Activated CD4-positive, alpha-beta T cell treated with anti-CD3 and anti-CD28 coated beads for 1 hour (primary cell): Measurements from ENCODE around the gene ERBB3.
A peak's percentile ranks its signal among the peaks of the same experiment; 100 is the strongest.
"Not testable (repeated sequence)": the region's sequence is repeated elsewhere in the genome, so short reads cannot be mapped to it uniquely, and the experiment has no call there.

Source experiments
- DNase-seq: peaks from one replicate; pipeline ENCODE4 v3.0.0-alpha.2; 2020

Gene ERBB3

GRCh38 chr12:56079723-56080555 is at the start of gene ERBB3:
Gene ERBB3, plus strand, starts transcription at chr12:56080165. Its CDS starts 136 bp downstream, at chr12:56080301.
- DNase-seq, result peak; percentile 53

- DNase-seq, result no peak
Observed at GRCh38 chr12:56031987-56032386, 48.0 kb upstream of the ERBB3 start.

DNA sequence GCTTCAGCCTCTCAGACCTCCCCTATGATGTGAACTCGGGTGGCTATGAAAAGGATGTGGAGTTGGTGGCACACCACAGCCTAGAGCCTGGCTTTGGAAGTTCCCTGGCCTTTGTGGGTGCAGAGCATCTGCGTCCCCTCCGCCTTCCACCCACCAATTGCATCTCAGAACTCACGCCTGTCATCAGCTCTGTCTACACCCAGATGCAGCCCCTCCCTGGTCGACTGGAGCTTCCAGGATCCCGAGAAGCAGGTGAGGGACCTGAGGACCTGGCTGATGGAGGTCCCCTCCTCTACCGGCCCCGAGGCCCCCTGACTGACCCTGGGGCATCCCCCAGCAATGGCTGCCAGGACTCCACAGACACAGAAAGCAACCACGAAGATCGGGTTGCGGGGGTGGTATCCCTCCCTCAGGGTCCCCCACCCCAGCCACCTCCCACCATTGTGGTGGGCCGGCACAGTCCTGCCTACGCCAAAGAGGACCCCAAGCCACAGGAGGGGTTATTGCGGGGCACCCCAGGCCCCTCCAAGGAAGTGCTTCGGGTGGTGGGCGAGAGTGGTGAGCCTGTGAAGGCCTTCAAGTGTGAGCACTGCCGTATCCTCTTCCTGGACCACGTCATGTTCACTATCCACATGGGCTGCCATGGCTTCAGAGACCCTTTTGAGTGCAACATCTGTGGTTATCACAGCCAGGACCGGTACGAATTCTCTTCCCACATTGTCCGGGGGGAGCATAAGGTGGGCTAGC is 45.2 kb upstream of the ERBB3 start:
- no peak for DNase-seq

DNA sequence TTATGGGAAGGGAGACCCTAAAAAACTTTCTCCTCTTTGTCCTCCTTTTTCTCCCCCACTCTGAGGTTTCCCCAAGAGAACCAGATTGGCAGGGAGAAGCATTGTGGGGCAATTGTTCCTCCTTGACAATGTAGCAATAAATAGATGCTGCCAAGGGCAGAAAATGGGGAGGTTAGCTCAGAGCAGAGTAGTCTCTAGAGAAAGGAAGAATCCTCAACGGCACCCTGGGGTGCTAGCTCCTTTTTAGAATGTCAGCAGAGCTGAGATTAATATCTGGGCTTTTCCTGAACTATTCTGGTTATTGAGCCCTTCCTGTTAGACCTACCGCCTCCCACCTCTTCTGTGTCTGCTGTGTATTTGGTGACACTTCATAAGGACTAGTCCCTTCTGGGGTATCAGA is 42.8 kb upstream of the ERBB3 start:
- DNase-seq, result no peak

- no peak for DNase-seq
Observed at GRCh38 chr12:56038022-56038655, 41.8 kb upstream of the ERBB3 start.

GRCh38 chr12:56040151-56040550 is 39.8 kb upstream of the ERBB3 start:
- no peak for DNase-seq

- DNase-seq, result no peak
Observed at GRCh38 chr12:56040963-56041551, 38.9 kb upstream of the ERBB3 start.

GRCh38 chr12:56041552-56042429 is 38.2 kb upstream of the ERBB3 start, which contains the start of gene RPS26:
Gene RPS26, plus strand, starts transcription at chr12:56041918. Its CDS starts 249 bp downstream, at chr12:56042167.
- peak; percentile 85 for DNase-seq

- not testable (repeated sequence) for DNase-seq
Observed at GRCh38 chr12:56042430-56042813, 37.5 kb upstream of the ERBB3 start.

- DNase-seq, result no peak
Observed at GRCh38 chr12:56042843-56043242, 37.1 kb upstream of the ERBB3 start.

GRCh38 chr12:56046027-56046780 is 33.8 kb upstream of the ERBB3 start:
- no peak for DNase-seq

DNA sequence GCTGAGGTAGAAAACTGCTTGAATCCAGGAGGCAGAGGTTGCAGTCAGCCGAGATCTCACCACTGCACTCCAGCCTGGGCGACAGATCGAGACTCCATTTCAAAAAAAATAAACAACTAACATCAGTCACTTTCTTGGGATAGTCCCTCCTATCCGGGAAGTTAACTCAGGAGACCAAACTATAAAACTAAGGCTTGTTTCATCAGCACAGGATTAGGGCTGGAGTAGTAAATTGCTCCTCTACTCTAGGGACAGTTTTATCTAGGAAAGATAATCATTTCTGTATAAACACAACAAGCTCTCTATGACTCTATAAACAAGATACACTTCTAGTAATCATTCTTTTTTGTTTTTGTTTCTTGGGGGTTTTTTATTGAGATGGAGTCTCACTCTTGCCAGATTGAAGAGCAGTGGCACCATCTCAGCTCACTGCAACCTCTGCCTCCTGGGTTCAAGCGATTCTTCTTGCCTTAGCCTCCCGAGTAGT is 26.5 kb upstream of the ERBB3 start:
- no peak for DNase-seq

- DNase-seq, result not testable (repeated sequence)
Observed at GRCh38 chr12:56059964-56060363, 20.0 kb upstream of the ERBB3 start.

DNA sequence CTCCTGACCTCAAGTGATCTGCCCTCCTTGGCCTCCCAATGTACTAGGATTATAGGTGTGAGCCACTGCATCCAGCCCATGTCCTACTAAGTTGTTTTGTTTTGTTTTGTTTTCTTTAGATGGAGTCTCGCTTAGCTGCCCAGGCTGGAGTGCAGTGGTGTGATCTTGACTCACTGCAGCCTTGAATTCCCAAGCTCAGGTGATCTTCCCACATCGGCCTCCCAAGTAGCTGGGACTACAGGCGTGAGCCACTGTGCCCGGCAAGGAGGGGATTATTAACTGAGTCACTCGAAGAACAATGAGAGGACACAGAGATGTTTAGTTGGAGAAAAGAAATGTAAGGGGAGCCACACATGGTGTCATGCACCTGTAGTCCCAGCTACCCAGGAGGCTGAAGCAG is 18.0 kb upstream of the ERBB3 start:
- no peak for DNase-seq

DNA sequence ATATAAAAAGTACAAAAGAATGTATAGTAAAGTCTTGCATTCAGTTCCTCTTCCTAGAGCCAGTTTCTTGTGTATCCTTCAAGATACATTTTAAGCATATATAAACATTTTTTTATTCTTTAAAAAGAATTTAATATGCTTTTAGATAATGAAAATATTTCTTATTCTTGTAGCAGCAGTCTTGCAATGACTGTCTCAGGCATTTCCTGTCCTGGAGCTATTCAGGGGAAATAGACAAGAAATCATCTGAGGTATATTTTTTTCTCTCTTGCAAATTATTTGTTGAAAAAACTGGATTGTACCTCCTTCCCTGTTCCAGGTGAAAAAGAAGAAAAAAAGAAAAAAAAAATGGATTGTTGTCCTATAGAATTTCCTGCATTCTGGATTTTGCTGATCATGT is 17.0 kb upstream of the ERBB3 start:
- no peak for DNase-seq

DNA sequence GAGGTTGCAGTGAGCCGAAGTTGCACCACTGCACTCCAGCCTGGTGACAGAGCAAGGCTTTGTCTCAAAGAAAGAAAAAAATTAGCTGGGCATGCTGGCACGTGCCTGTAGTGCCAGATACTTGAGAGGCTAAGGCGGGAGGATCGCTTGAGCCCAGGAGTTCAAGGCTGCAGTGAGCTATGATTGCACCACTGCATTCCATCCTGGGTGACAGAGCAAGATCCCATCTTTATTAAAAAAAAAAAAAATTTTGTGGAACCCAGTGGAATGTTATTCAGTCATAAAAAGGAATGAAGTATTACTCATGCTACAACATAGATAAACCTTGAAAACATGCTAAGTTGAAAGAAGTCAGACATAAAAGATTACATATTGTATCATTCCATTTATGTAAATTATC is 8.3 kb upstream of the ERBB3 start:
- no peak for DNase-seq

DNA sequence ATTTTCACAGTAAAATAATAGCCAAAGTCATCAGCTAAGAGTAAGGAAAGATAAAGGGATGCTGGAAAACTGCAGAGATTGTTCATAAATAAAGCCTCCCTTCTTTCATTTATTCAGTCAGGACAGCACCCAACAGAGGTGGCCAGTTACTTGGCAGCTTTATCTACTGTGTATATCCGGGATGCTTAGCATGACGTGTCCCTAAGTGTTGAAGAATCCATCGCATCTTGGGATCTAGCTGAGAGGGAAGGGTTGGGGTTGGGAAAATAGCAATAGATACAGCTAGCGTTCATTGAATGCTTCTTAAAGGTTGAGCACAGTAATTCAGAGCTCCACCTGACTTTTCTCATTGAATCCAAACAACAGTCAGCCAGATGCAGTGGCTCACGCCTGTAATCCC is 5.6 kb upstream of the ERBB3 start:
- no peak for DNase-seq

GRCh38 chr12:56077966-56078365 is 2.0 kb upstream of the ERBB3 start:
- DNase-seq, result not testable (repeated sequence)

DNA sequence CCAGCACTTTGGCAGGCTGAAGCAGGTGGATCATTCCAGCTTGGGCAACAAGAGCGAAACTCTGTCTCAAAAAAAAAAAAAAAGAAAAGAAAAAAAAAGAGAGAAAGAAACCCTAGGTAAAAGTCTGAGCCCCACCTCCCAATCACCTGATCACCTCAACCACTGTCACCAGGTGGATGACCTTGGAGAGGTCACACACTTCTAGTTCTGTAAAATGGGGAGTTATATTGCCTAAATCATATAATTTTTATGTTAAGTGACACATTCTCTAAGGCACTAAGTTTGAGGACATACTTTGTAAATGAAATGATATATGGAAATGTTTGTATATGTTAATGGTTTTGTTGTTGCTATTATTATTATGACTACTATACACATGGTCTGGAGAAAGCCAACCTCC is 1.5 kb upstream of the ERBB3 start:
- no peak for DNase-seq

DNA sequence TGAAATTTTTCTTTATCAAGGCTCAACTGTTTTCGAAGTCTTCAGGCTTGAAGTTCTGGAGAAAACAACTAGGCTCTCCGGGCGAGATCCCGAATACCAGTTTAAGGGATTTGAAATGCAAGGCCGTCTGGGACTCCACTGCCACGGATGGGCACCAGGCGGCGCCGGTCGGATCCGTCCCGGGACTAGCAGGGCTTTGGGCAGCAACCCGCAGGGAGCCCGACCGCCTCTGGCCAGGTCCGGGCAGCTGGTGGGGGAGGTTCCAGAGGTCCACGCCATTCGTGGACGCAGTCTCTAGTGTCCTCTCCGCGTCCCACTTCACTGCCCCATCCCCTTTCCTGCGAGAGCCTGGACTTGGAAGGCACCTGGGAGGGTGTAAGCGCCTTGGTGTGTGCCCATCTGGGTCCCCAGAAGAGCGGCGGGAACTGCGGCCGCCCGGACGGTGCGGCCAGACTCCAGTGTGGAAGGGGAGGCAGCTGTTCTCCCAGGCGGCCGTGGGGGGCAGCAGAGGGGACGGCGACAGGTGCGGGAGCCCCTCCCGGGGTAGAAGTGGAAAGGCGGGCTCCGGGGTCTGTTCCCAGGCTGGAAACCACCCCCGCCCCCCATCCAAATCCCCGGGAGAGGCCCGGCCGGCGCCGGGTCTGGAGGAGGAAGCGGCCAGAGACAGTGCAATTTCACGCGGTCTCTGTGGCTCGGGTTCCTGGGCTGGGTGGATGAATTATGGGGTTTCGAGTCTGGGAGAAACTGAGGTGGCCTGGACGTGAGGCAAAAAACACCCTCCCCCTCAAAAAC is 838 bp upstream of the ERBB3 start:
- DNase-seq, result peak; percentile 19
